Measurements from ENCODE around the gene ZBED3. TPM values are rescaled to one million over a fixed set of nuclear protein-coding genes. Genes with fewer than 3 reads are reported as not detected.

Gene ZBED3
- total RNA-seq, 2 experiments from 2014 or later, result 1.9 to 3.3 TPM

DNA sequence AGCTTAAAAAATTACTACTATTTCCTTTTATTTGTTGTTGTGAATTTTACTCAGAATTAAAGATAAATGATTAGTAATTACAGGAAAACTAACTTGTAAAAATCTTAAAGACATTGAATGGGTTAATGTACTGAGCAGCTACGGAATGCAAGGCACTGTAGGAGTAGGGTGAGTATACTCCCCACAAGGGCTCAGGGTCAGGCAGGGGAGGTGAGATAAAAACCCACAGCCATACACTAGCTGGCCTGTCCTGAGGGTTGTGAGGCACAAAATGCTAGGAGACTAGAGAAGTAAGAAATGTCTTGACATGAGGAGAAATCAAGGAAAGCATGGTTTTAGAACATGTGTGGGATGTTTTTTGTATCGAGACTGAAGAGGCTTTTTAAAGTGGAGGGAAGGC, 13.4 kb downstream of the ZBED3 start:
- Mint-ChIP-seq H3K4me3 (no peak overlapping the region), H3K27me3 (ENCODE audit: low read depth) (no peaks in the 10 kb centered on the region), H3K36me3 (ENCODE audit: low read depth) (peaks cover 15% of the 10 kb centered on the region), H3K4me1 (ENCODE audit: low read depth) (peaks cover 7% of the 10 kb centered on the region), H3K9me3 (no peaks in the 10 kb centered on the region), H3K27ac (no peak overlapping the region)
- CTCF ChIA-PET, result no interaction called here
- intact Hi-C loops (cut with micrococcal nuclease), result loop anchor here (10.0 kb wide), 1 partner anchor 469 kb away; no protein-coding TSS in a partner anchor
- no peak for DNase-seq

DNA sequence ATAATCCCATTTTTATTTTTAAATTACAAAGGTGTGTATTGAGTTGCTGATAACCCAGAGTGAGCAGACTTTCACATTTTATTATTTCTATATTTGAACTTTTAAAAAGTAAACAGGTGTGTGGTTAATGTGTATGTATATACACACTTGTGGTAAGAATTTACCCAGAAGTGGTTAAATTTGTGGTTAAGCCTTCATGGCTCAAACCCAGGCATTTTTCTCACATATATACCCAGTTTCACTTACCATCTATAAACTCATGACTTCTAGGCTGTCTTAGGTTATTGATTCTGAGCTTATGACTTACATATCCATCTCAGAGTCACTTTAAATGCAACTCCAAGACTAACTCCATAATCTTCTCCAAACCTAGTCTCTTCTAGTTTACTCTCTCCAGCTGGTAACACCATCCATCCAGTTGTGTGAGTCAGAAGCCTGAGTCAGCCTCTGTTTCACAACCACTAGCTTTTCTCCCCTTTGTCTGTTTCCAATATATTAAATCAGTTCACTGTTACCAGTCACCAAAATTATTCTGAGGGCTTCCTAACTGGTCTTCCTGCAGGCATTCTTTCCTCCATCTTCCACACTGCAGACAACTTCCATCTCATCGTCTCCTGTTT, 20.2 kb downstream of the ZBED3 start:
- Mint-ChIP-seq H3K9me3 (no peaks in the 10 kb centered on the region), H3K4me3 (no peak overlapping the region), H3K36me3 (ENCODE audit: low read depth) (peaks cover 37% of the 10 kb centered on the region), H3K27ac (no peak overlapping the region), H3K27me3 (ENCODE audit: low read depth) (no peaks in the 10 kb centered on the region), H3K4me1 (ENCODE audit: low read depth) (no peaks in the 10 kb centered on the region)
- intact Hi-C loops (cut with micrococcal nuclease), result no loop called here
- CTCF ChIA-PET, result interaction anchor here (0.8 to 3.3 kb wide), 2 partner anchors 8 to 11 kb away, joined by 3 to 14 read pairs; no protein-coding TSS in a partner anchor
- no peak for DNase-seq

DNA sequence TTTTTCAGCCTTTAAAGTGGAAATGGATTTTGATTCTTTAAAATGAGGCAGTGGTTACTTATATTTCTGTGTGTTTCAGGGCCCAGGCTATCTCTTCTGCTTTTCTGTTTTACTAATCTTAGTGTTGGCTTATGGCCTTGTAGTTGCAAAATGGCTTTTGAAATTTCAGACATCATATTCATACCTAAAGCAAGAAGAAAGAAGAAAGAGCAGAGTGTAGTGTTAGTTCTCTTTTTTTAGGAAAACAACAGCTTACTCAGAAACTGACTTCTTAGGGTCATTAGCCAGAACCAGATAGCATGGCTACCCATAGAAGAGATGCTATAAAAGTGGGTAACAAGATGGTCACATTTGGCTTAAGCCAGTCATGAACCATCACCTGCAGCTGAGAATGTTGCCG, 20.9 kb downstream of the ZBED3 start:
- CTCF ChIA-PET, result interaction anchor here (0.8 to 3.3 kb wide), 2 partner anchors 9 to 12 kb away, joined by 3 to 14 read pairs; no protein-coding TSS in a partner anchor
- Mint-ChIP-seq H3K27ac (no peak overlapping the region), H3K4me1 (ENCODE audit: low read depth) (no peaks in the 10 kb centered on the region), H3K27me3 (ENCODE audit: low read depth) (no peaks in the 10 kb centered on the region), H3K36me3 (ENCODE audit: low read depth) (peaks cover 43% of the 10 kb centered on the region), H3K9me3 (no peaks in the 10 kb centered on the region), H3K4me3 (no peak overlapping the region)
- intact Hi-C loops (cut with micrococcal nuclease), result no loop called here
- no peak for DNase-seq

DNA sequence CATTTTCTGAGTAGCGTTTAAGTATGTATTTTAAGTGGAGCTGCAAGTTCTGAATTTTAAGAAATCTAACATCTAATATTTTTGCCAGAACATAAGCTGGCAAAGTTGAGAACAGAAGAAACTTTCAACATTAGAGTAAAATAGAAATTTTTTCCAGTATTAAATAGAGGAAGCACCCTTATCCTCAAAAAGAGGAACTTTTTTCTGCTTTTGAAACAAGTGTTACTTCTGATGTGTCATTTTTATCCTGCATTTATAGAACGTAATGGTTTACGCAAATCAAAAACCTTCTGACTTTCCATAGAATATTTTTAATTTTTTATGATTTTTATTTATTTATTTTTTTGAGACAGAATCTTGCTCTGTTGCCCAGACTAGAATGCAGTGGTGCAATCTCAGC, 21.8 kb downstream of the ZBED3 start:
- H3K4me3 Mint-ChIP-seq, result no peak overlapping the region
- H3K4me1 Mint-ChIP-seq (ENCODE audit: low read depth), result no peaks in the 10 kb centered on the region
- H3K9me3 Mint-ChIP-seq, result no peaks in the 10 kb centered on the region
- intact Hi-C loops (cut with micrococcal nuclease), result no loop called here
- no peak overlapping the region for H3K27ac Mint-ChIP-seq
- peaks cover 40% of the 10 kb centered on the region for H3K36me3 Mint-ChIP-seq (ENCODE audit: low read depth)
- CTCF ChIA-PET, result no interaction called here
- no peaks in the 10 kb centered on the region for H3K27me3 Mint-ChIP-seq (ENCODE audit: low read depth)
- no peak for DNase-seq

DNA sequence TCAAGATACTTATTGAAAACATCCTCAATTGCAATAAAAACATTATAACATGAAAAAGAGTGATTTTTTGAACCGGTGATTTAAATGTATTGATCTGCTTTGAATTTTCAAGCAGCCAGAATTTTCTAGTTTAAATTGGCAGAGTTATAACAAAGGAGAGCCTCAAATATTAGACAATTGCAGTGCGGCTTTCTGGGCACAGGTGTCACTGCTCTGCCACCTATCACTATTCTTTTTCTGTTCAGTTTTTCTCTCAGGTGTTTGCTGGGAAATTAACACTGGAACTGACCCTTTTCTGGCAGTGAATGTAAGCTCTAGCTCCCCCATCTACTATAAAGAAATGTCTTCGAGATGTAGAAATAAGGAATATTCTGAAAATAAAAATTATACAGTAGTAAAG, 23.0 kb downstream of the ZBED3 start:
- CTCF ChIA-PET, result no interaction called here
- Mint-ChIP-seq H3K36me3 (ENCODE audit: low read depth) (peaks cover 41% of the 10 kb centered on the region), H3K4me1 (ENCODE audit: low read depth) (no peaks in the 10 kb centered on the region), H3K9me3 (no peaks in the 10 kb centered on the region), H3K4me3 (no peak overlapping the region), H3K27me3 (ENCODE audit: low read depth) (no peaks in the 10 kb centered on the region), H3K27ac (no peak overlapping the region)
- DNase-seq, result no peak
- intact Hi-C loops (cut with micrococcal nuclease), result no loop called here

DNA sequence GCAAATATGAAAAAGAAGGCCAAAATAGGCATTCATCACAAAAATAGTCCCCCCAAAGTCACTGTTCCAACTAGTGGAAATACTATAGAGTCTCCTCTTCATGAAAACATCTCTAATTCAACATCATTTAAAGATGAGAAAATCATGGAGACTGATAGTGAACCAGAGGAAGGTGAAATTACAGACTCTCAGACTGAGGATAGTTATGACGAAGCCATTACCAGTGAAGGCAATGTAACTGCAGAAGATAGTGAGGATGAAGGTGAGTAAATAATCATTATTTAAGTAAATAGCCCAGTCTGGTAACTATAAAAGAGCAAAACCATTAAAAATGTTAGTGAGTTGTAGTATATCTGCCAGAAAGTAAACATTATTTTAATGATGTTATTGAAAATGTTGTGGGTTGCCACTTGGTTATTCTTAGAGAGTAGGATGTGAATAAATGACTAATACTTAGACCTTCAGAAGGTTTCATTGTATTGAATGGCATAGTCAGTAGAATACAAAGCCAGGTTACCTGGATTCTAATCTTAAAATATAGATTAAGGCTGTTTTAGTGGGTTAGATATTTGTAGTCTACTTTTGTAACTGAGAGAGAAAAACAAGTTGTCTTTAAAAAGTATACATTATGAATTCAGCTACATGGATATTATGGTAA, 40.5 kb downstream of the ZBED3 start:
- Mint-ChIP-seq H3K4me1 (ENCODE audit: low read depth) (peaks cover 8% of the 10 kb centered on the region), H3K36me3 (ENCODE audit: low read depth) (peaks cover 24% of the 10 kb centered on the region), H3K9me3 (no peaks in the 10 kb centered on the region), H3K4me3 (no peak overlapping the region), H3K27me3 (ENCODE audit: low read depth) (no peaks in the 10 kb centered on the region), H3K27ac (no peak overlapping the region)
- DNase-seq, result no peak
- CTCF ChIA-PET, result no interaction called here
- intact Hi-C loops (cut with micrococcal nuclease), result no loop called here

DNA sequence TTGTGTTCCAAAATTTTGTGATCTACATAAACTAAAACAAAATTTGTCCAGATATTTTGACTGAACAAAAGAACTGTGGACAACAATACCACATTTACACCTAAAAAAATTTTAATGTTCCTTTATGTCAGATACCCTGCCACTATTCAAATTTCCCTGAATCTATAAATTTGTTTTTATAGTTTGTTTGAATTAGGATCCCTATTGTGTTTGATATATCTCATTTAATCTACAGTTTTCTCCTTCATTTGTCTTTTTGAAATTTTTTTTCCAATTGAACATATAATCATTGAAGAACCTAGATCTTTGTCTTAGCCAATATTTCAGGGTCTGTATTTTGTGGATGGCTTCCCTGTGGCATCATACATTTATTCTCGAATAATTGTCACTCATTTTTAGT, 51.1 kb downstream of the ZBED3 start:
- DNase-seq, result no peak
- Mint-ChIP-seq H3K4me3 (no peak overlapping the region), H3K9me3 (no peaks in the 10 kb centered on the region), H3K27me3 (ENCODE audit: low read depth) (no peaks in the 10 kb centered on the region), H3K27ac (no peak overlapping the region), H3K36me3 (ENCODE audit: low read depth) (peaks cover 22% of the 10 kb centered on the region), H3K4me1 (ENCODE audit: low read depth) (peaks cover 22% of the 10 kb centered on the region)
- CTCF ChIA-PET, result no interaction called here
- intact Hi-C loops (cut with micrococcal nuclease), result no loop called here

DNA sequence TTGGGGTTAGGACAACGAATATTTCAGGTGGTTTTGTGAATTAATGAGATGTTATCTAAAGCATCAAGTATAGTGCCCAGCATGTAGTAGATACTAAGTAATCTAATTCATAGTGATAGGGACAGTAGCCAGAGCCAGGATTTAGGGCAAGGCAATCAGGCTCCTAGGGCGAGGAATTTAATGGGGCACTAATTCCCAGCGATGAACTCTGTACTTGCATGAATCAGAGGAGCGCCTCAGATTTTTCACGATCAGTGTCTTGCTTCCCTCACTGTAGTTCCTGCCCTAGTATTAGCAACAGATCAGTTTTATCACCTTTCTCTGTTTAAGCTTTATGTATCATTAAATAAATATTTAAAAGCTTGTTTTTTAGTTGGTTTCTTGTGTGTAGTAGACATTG, 53.7 kb downstream of the ZBED3 start:
- Mint-ChIP-seq H3K36me3 (ENCODE audit: low read depth) (peaks cover 20% of the 10 kb centered on the region), H3K9me3 (peaks cover 10% of the 10 kb centered on the region), H3K4me3 (no peak overlapping the region), H3K27me3 (ENCODE audit: low read depth) (no peaks in the 10 kb centered on the region), H3K27ac (no peak overlapping the region), H3K4me1 (ENCODE audit: low read depth) (peaks cover 27% of the 10 kb centered on the region)
- intact Hi-C loops (cut with micrococcal nuclease), result loop anchor here (5.0 kb wide), 1 partner anchor 176 kb away; no protein-coding TSS in a partner anchor
- CTCF ChIA-PET, result interaction anchor here (0.9 kb wide), 1 partner anchor 752 kb away, joined by 3 read pairs; no protein-coding TSS in a partner anchor
- DNase-seq, result no peak

DNA sequence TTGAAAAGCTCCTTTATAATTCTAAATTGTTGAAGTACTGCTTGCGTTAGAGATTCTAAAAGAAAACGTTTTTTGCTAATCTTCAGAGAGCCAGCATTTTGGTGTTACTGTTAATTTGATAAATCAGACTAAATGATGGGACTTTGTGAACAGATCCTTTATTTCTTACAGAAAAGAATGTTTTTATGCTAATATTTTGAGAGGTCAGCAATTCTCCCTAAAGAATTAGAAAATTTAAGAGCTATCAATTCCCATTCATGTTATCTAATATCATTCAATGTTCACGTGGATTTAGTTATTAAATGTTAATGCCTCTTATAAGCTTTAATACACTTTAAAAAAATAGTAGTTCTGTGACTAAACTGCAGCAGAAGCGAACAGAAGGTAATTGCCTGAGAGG, 54.5 kb downstream of the ZBED3 start:
- Mint-ChIP-seq H3K27ac (no peak overlapping the region), H3K36me3 (ENCODE audit: low read depth) (peaks cover 20% of the 10 kb centered on the region), H3K4me1 (ENCODE audit: low read depth) (peaks cover 27% of the 10 kb centered on the region), H3K9me3 (peaks cover 13% of the 10 kb centered on the region), H3K4me3 (no peak overlapping the region), H3K27me3 (ENCODE audit: low read depth) (no peaks in the 10 kb centered on the region)
- no peak for DNase-seq
- intact Hi-C loops (cut with micrococcal nuclease), result loop anchor here (5.0 kb wide), 1 partner anchor 175 kb away; no protein-coding TSS in a partner anchor
- CTCF ChIA-PET, result interaction anchor here (0.6 to 0.9 kb wide), 2 partner anchors 31 to 753 kb away, joined by 3 read pairs; no protein-coding TSS in a partner anchor

DNA sequence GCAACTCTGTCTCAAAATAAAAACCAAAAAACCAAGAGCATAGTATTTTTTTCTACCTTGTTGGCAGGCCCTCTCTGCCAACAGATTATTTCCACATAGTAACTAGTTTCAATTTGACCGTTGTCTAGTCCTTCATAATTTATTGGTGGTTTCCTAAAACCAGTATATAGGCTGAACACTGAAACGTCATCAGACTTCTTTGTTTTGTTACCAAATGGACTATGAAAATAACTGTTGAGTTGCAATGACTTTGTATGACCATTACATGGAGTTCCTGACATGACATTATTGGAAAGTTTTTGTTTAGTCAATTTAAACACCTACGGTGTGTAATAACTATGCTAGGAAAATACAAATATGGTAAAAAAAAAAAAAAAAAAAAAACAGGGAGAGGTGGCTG, 55.2 kb downstream of the ZBED3 start:
- Mint-ChIP-seq H3K27me3 (ENCODE audit: low read depth) (no peaks in the 10 kb centered on the region), H3K9me3 (peaks cover 13% of the 10 kb centered on the region), H3K4me1 (ENCODE audit: low read depth) (peaks cover 25% of the 10 kb centered on the region), H3K27ac (no peak overlapping the region), H3K36me3 (ENCODE audit: low read depth) (peaks cover 17% of the 10 kb centered on the region), H3K4me3 (peak overlapping the region; percentile 91)
- intact Hi-C loops (cut with micrococcal nuclease), result loop anchor here (5.0 kb wide), 1 partner anchor 175 kb away; no protein-coding TSS in a partner anchor
- DNase-seq, result no peak
- CTCF ChIA-PET, result no interaction called here

DNA sequence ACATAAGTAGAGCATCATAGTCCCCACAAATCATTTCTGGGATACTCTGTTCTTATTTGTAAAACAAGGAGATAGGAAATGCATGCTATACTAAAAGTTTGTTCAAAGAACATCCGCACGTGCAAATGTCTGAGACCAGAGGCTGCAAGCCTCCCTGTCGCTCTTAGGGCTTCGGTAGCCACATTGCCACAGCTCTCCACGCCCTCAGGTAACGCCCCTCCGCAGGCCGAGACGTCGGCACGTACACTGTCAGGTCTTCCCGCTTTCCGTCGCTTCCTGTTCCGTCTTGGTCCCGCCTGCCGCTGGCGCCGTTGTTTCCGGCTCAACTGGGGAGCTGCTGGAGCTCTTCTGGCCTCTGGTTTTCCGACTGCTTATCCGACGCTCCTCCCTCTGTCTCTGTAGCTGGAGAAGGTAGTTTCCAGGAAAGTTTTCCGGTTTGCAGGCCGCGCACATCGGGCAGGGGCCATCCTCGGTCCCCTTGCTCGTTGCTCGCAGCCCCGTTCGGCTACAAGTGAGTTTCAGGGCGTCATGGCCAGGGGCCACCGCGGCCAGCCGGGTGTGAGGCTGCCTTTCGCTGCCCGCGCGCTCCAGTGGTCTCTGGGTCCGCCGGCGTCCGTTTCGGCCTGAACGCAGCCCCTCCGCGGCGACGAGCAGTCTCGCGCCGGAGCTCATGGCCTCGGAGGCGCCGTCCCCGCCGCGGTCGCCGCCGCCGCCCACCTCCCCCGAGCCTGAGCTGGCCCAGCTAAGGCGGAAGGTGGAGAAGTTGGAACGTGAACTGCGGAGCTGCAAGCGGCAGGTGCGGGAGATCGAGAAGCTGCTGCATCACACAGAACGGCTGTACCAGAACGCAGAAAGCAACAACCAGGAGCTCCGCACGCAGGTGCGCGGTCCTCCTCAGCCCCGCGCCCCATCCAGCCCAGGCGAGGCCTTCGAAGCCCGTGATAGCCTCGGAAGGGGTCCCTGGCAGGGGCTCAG, 56.7 kb downstream of the ZBED3 start, which contains the start of gene AGGF1:
Gene AGGF1 (plus strand): TSS at position 308 of the 975 bp plus-strand sequence. CDS start 363 bp downstream, at position 671.
- Mint-ChIP-seq H3K4me1 (ENCODE audit: low read depth) (peaks cover 23% of the 10 kb centered on the region), H3K27me3 (ENCODE audit: low read depth) (no peaks in the 10 kb centered on the region), H3K36me3 (ENCODE audit: low read depth) (peaks cover 11% of the 10 kb centered on the region), H3K27ac (peak within 1 kb of the TSS; percentile 88), H3K9me3 (peaks cover 13% of the 10 kb centered on the region), H3K4me3 (peak within 1 kb of the TSS; percentile 91)
- intact Hi-C loops (cut with micrococcal nuclease), result loop anchor here (1.0 to 5.0 kb wide), 8 partner anchors 56 to 1313 kb away; partner anchors contain the start of genes AP3B1, F2RL1, POC5 and WDR41
- DNase-seq, result peak; percentile 96
- CTCF ChIA-PET, result interaction anchor here (0.5 to 1.7 kb wide), 6 partner anchors 15 to 557 kb away, joined by 3 to 11 read pairs (median 4); partner anchors contain the start of genes WDR41 and ZBED3
